Bronchial smooth muscle cell (primary cell): ENCODE data around the gene KRTAP4-16. TPM values are rescaled to one million over a fixed set of nuclear protein-coding genes. Genes with fewer than 3 reads are reported as not detected.

Experiments used
- total RNA-seq: library from RNA; depleted of rRNA; stranded (reverse); fragments of >200 nt; gene quantifications from 2 replicates; pipeline ENCODE4 v1.2.1, GENCODE V29; 2014

Gene KRTAP4-16
- not detected in 2 replicates for total RNA-seq

GRCh38 chr17:41101586-41102259 is at the start of gene KRTAP4-16:
KRTAP4-16 (minus strand) TSS chr17:41102209; CDS start chr17:41102209, 0 bp downstream.

GRCh38 chr17:41149652-41149985 is 47.6 kb upstream of the KRTAP4-16 start, which contains the start of gene KRTAP4-5:
KRTAP4-5 (minus strand) TSS chr17:41149825; CDS start chr17:41149767, 58 bp downstream.

GRCh38 chr17:41140360-41141131 is 38.5 kb upstream of the KRTAP4-16 start, which contains the start of gene KRTAP4-6:
KRTAP4-6 (minus strand) TSS chr17:41140544; CDS start chr17:41140487, 57 bp downstream.

GRCh38 chr17:41123991-41124371 is 22.0 kb upstream of the KRTAP4-16 start, which contains the start of gene KRTAP4-12:
KRTAP4-12 (minus strand) TSS chr17:41124182; CDS start chr17:41124122, 60 bp downstream.

GRCh38 chr17:41117846-41118386 is 15.9 kb upstream of the KRTAP4-16 start, which contains the start of gene KRTAP4-11:
KRTAP4-11 (minus strand) TSS chr17:41118373; CDS start chr17:41118315, 58 bp downstream.

GRCh38 chr17:41105347-41105746 is 3.3 kb upstream of the KRTAP4-16 start, which contains the start of gene KRTAP4-9:
KRTAP4-9 (plus strand) TSS chr17:41105389; CDS start chr17:41105389, 0 bp downstream.

GRCh38 chr17:41098042-41098441 is 4.0 kb downstream of the KRTAP4-16 start, which contains the start of gene KRTAP4-8:
KRTAP4-8 (minus strand) TSS chr17:41098142; CDS start chr17:41098084, 58 bp downstream.

GRCh38 chr17:41084100-41084856 is 17.7 kb downstream of the KRTAP4-16 start, which contains the start of gene KRTAP4-7:
KRTAP4-7 (plus strand) TSS chr17:41084150; CDS start chr17:41084207, 57 bp downstream.

GRCh38 chr17:41065829-41066624 is 36.0 kb downstream of the KRTAP4-16 start, which contains the start of gene KRTAP2-4:
KRTAP2-4 (minus strand) TSS chr17:41065879; CDS start chr17:41065845, 34 bp downstream.

GRCh38 chr17:41060052-41060604 is 41.9 kb downstream of the KRTAP4-16 start, which contains the start of gene KRTAP2-3:
KRTAP2-3 (minus strand) TSS chr17:41060114; CDS start chr17:41060050, 64 bp downstream.

GRCh38 chr17:41055130-41055529 is 46.9 kb downstream of the KRTAP4-16 start, which contains the start of gene KRTAP2-2:
KRTAP2-2 (minus strand) TSS chr17:41055230; CDS start chr17:41055211, 19 bp downstream.

Other genes with a start within 250 kb of the KRTAP4-16 start
- not detected in 2 replicates for gene KRT12, start 235.0 kb downstream of the KRTAP4-16 start, total RNA-seq
- not detected in 2 replicates for gene KRT20, start 217.0 kb downstream of the KRTAP4-16 start, total RNA-seq
- gene KRT23, start 164.6 kb downstream of the KRTAP4-16 start, total RNA-seq = 0.16 and 1.1 TPM in 2 replicates
- gene KRT39, start 135.3 kb downstream of the KRTAP4-16 start, total RNA-seq = 0.16 and 0.17 TPM in 2 replicates
- not detected in 2 replicates for gene KRT40, start 117.9 kb downstream of the KRTAP4-16 start, total RNA-seq
- gene KRTAP3-3, start 108.0 kb downstream of the KRTAP4-16 start, total RNA-seq = not detected in 2 replicates
- not detected in 2 replicates for gene KRTAP3-2, start 102.3 kb downstream of the KRTAP4-16 start, total RNA-seq
- not detected in 2 replicates for gene KRTAP3-1, start 93.1 kb downstream of the KRTAP4-16 start, total RNA-seq
- not detected in 2 replicates for gene KRTAP1-5, start 75.0 kb downstream of the KRTAP4-16 start, total RNA-seq
- not detected in 2 replicates for gene KRTAP1-4, start 72.0 kb downstream of the KRTAP4-16 start, total RNA-seq
- not detected in 2 replicates for gene KRTAP1-3, start 67.3 kb downstream of the KRTAP4-16 start, total RNA-seq
- gene KRTAP1-1, start 60.8 kb downstream of the KRTAP4-16 start, total RNA-seq = not detected in 2 replicates
- gene KRTAP2-1, start 54.9 kb downstream of the KRTAP4-16 start, total RNA-seq = not detected in 2 replicates
- gene KRTAP2-2, start 47.0 kb downstream of the KRTAP4-16 start, total RNA-seq = not detected in 2 replicates
- gene KRTAP2-3, start 42.1 kb downstream of the KRTAP4-16 start, total RNA-seq = not detected in 2 replicates
- gene KRTAP2-4, start 36.3 kb downstream of the KRTAP4-16 start, total RNA-seq = not detected in 2 replicates
- not detected in 2 replicates for gene KRTAP4-7, start 18.1 kb downstream of the KRTAP4-16 start, total RNA-seq
- gene KRTAP4-8, start 4.1 kb downstream of the KRTAP4-16 start, total RNA-seq = not detected in 2 replicates
- gene KRTAP4-9, start 3.2 kb upstream of the KRTAP4-16 start, total RNA-seq = not detected in 2 replicates
- gene KRTAP4-11, start 16.2 kb upstream of the KRTAP4-16 start, total RNA-seq = not detected in 2 replicates
- not detected in 2 replicates for gene KRTAP4-12, start 22.0 kb upstream of the KRTAP4-16 start, total RNA-seq
- not detected in 2 replicates for gene KRTAP4-6, start 38.3 kb upstream of the KRTAP4-16 start, total RNA-seq
- not detected in 2 replicates for gene KRTAP4-5, start 47.6 kb upstream of the KRTAP4-16 start, total RNA-seq
- gene KRTAP4-4, start 58.5 kb upstream of the KRTAP4-16 start, total RNA-seq = not detected in 2 replicates
- gene KRTAP4-3, start 66.0 kb upstream of the KRTAP4-16 start, total RNA-seq = not detected in 2 replicates
- gene KRTAP4-2, start 76.0 kb upstream of the KRTAP4-16 start, total RNA-seq = not detected in 2 replicates
- gene KRTAP4-1, start 82.7 kb upstream of the KRTAP4-16 start, total RNA-seq = not detected in 2 replicates
- not detected in 2 replicates for gene KRTAP9-1, start 87.7 kb upstream of the KRTAP4-16 start, total RNA-seq
- not detected in 2 replicates for gene KRTAP9-2, start 124.4 kb upstream of the KRTAP4-16 start, total RNA-seq
- not detected in 2 replicates for gene KRTAP9-3, start 130.2 kb upstream of the KRTAP4-16 start, total RNA-seq
- gene KRTAP9-8, start 135.8 kb upstream of the KRTAP4-16 start, total RNA-seq = not detected in 2 replicates
- gene KRTAP9-4, start 147.5 kb upstream of the KRTAP4-16 start, total RNA-seq = not detected in 2 replicates
- gene KRTAP9-9, start 153.2 kb upstream of the KRTAP4-16 start, total RNA-seq = not detected in 2 replicates
- not detected in 2 replicates for gene KRTAP9-6, start 163.2 kb upstream of the KRTAP4-16 start, total RNA-seq
- not detected in 2 replicates for gene KRTAP9-7, start 173.5 kb upstream of the KRTAP4-16 start, total RNA-seq
- gene KRTAP29-1, start 200.6 kb upstream of the KRTAP4-16 start, total RNA-seq = not detected in 2 replicates
- not detected in 2 replicates for gene KRTAP16-1, start 207.1 kb upstream of the KRTAP4-16 start, total RNA-seq
- gene KRTAP17-1, start 213.5 kb upstream of the KRTAP4-16 start, total RNA-seq = not detected in 2 replicates
- gene KRT33A, start 248.6 kb upstream of the KRTAP4-16 start, total RNA-seq = not detected in 2 replicates